HG03097 (cell line): Measurements from ENCODE around the gene PAM16.

Source experiments
- ATAC-seq: cut with Tn5 transposase; IDR thresholded peaks from one replicate; pipeline ENCODE4 v1.9.1; 2021; ENCODE audit not compliant: unreplicated experiment, low FRiP score

PAM16 gene

GRCh38 chr16:4372001-4372577, 21.0 kb upstream of the PAM16 start:
- ATAC-seq: no peak

- ATAC-seq: no peak
Observed at GRCh38 chr16:4371357-4372000, 20.4 kb upstream of the PAM16 start, which contains the start of gene VASN. VASN (plus strand) TSS chr16:4371848; CDS start chr16:4380878, 9,030 bp downstream.

- no peak for ATAC-seq
Observed at GRCh38 chr16:4370570-4371356, 19.6 kb upstream of the PAM16 start.

- ATAC-seq: no peak
Observed at GRCh38 chr16:4370151-4370550, 19.0 kb upstream of the PAM16 start.

GRCh38 chr16:4369007-4369733, 18.0 kb upstream of the PAM16 start:
- no peak for ATAC-seq

GRCh38 chr16:4367393-4367856, 16.3 kb upstream of the PAM16 start:
- no peak for ATAC-seq

- no peak for ATAC-seq
Observed at GRCh38 chr16:4366016-4366415, 14.9 kb upstream of the PAM16 start.

- ATAC-seq: no peak
Observed at GRCh38 chr16:4365615-4366014, 14.5 kb upstream of the PAM16 start.

- no peak for ATAC-seq
Observed at GRCh38 chr16:4365014-4365406, 13.9 kb upstream of the PAM16 start.

GRCh38 chr16:4364196-4365013, 13.3 kb upstream of the PAM16 start:
- no peak for ATAC-seq

GRCh38 chr16:4362476-4363135, 11.5 kb upstream of the PAM16 start:
- no peak for ATAC-seq

- no peak for ATAC-seq
Observed at GRCh38 chr16:4361944-4362311, 10.8 kb upstream of the PAM16 start.

GRCh38 chr16:4361033-4361943, 10.2 kb upstream of the PAM16 start:
- ATAC-seq: no peak

GRCh38 chr16:4360538-4361021, 9.5 kb upstream of the PAM16 start:
- no peak for ATAC-seq

GRCh38 chr16:4359914-4360313, 8.8 kb upstream of the PAM16 start:
- ATAC-seq: no peak

- no peak for ATAC-seq
Observed at GRCh38 chr16:4358831-4359561, 7.9 kb upstream of the PAM16 start.

- ATAC-seq: no peak
Observed at GRCh38 chr16:4358236-4358635, 7.1 kb upstream of the PAM16 start.

- no peak for ATAC-seq
Observed at GRCh38 chr16:4356820-4357219, 5.7 kb upstream of the PAM16 start.
